ENCODE results near the gene ERC2.
"Not testable (repeated sequence)": the region's sequence is repeated elsewhere in the genome, so short reads cannot be mapped to it uniquely, and the experiment has no call there.

The ERC2 gene

DNA sequence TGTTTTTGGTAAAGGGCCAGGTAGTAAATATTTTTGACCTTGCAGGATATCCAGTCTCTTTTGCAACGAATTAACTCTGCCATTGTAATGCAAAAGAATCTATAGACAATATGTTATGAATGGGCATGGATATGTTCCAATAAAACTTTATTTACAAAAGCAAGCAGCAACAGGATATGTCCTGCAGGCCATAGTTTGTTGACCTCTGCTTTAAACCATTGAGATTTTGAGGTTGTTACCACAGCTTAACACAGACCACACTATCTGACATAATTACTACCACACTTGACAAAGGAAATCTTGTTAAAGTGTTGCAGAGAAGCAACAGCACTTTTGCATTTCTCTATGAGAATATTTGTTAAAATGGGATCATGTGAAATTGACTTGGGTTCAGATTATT is 349.3 kb downstream of the ERC2 start:
- DNase-seq, result no peak

DNA sequence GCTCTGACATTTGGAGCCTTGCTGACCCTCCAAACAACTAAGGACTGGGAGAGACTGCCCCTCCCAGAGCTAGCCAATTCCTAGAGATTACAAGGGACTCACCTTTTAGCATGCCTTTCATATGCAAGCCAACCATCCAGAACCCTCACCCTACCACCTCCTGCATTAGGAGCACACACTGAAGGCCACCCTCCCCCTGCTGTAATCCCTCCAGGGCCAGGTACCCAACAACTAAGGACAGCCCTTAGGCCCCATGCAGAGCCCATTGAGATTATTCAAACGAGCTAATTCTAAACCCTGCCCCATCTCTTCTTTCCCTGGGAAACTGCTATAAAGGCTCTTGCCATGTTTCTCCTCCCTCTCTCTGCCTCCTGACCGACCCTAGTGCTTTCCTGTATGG is 352.6 kb downstream of the ERC2 start:
- no peak for DNase-seq

DNA sequence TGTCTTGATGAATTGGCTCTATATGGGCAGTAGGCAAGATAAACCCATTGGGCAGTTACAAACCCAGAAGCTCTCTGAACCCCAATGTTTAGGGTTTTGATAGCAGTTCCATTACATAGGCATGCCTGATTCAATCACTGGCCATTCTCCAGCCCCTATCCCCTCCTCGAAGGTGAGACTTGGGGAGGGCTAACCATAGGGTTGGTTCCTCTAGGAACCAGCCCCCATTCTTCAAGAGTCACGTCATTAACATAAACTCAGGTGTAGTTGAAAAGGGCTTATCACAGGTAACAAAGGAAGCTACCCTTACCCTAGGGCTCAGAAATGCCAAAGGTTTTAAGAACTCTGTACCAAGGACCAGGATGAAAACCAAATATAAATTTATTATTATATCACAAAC is 353.1 kb downstream of the ERC2 start:
- no peak for DNase-seq

DNA sequence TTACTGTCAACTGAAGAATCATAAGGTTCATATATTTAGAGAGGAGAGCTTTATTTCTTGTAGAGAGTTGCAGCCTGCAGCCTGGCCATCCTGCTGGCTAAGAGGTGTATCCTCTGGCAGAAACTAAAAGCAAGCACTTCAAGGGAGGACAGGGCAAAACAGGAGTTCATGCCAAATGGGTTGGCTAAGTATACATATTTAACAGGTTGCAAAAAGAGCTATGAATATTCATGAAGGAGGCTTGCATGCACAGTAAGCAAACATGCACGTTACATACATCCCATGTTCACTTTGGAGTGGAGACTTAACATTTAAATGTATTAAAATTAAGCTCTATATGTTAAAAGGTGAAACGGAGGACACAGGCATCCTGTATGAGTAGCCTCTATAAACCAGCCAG is 354.4 kb downstream of the ERC2 start:
- no peak for DNase-seq

DNA sequence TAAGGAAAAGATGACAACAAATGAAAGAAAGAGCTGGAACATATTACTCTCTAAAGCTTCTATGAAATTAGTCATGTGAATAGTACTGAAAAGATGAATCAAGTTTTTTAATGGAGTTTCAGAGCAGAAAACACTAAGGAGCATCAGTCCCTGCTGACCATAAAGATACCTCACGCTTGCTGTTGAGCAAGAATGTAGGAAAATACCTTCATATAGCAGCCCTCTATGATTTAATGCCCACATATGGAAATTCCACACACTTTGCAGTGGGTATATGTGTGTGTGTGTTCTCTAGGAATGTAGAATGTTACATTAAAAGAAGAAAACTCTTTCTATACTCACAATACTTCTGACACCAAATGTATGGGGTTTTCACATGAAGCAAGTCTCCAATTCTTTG is 355.0 kb downstream of the ERC2 start:
- DNase-seq, result peak; percentile 75

DNA sequence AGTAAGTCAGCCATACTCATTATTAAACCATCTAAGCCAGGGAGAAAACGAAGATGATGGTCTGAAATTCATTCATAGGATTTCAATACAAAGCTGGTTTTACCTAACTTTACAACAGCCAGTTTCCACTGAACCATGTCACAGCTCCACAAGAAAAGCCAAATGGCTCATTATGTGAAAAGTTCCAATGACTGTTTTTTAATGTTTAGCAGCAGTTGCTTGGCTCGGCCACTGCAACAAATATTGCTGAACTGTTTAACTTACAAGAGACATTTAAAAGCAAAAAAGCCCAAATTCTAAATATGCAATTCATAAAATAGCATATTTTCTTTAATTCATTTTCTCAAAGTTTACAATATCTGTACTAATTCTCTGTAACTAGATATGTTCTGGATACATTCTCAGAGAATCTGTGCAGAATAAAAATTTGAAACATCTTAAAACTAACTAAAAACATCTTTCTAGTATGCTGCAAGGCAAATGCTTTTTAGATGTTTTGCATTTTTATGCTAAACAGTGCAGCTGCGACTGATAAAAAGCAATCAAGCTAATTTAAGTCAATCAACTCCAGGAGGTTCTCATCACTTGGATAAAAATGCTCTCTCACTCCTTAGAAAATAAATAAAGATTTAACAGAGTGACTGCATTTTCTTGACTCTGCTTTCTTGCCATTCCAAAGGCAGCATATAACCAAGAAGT is 356.5 kb downstream of the ERC2 start:
- peak; percentile 56 for DNase-seq

DNA sequence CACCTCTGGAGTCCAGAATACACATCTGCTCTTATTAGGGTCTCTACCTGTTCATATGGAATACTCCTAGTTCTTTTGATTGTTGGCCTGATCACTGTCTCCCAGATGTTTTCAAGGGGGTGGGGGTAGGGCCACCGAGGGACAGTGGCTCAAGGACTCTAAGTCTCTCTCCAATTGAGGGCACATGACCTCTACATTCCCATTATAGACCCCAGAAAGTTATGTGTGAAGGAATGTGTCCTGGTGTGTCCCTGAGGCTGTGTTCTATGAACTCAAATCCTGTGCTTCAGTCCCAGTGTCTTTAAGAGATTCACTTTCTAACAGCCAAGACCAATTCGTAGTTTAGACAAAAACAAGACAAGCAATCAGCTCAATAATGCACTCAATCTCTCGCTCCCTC is 357.4 kb downstream of the ERC2 start:
- DNase-seq, result no peak

DNA sequence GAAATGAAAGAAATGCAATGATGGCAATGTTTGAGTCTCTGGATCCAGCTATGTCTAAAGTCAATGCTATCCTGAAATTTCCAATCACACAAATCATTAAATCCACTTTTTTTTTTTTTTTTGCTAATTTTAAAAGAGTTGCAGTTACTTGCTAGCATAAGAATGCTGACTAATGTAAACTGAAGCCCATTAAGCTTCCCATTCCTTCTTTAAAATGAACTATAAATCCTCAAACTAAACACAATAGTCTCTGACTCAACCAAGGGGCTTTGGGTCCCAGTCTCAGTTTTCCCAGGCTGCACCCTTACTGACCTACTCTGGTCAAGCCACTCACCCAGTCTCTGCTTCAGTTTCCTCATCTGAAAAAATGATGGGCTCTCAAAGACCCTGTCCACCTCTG is 361.1 kb downstream of the ERC2 start:
- DNase-seq, result no peak

DNA sequence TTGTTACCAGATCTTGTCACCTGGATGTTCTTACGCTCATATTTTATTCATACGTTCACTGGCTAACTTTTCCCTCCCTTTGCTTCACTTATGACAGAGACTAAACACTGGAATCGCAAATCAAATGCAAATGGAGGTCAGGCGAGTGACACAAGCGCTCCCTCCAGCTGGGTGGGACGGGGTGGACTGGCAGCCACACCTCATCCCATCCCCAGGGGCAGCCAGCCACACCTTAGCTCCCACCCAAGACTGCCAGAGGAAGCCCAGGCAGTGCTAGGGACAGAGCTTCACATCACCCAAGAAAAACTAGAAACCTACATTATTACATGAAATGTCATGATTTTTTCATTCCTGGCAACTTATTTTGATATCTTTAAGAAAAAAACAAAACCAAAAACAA is 366.2 kb downstream of the ERC2 start:
- no peak for DNase-seq

DNA sequence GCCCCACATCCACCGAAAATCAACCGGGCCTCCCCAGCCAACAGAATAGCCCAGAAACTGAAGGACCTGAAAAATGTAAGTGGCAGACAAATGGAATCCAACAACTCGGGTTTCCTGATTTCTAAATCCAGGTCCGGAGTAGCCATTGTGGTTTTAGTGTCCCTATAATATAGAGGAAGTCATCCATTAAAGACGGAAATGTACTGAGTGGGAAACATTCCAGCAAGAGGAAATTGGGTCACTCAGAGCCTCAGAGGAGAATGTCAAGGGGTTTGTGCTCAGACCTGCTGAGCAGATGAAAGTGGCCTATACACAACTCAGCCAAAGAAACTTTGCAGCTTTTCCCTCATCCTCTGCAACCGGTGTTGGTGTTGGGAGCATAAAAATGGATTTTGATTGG is 366.7 kb downstream of the ERC2 start:
- DNase-seq, result no peak

DNA sequence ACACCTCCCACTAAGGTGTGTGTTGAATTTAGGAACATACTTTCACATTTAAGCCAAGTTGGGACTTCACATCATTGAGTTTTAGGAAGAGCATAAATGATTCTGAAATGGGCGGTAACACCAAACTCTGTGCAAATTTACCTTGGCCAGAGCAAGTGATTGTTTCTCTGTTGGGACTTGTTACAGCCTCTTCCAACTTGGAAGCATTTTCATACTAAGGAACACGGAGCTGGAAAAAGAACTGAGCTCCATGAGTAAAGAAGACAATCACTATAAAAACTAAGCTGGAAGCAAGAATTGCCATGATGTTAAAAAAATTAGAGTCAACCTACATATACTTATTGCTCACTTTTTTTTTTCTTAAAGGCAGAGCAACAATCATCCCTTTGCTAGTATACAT is 371.3 kb downstream of the ERC2 start:
- no peak for DNase-seq

DNA sequence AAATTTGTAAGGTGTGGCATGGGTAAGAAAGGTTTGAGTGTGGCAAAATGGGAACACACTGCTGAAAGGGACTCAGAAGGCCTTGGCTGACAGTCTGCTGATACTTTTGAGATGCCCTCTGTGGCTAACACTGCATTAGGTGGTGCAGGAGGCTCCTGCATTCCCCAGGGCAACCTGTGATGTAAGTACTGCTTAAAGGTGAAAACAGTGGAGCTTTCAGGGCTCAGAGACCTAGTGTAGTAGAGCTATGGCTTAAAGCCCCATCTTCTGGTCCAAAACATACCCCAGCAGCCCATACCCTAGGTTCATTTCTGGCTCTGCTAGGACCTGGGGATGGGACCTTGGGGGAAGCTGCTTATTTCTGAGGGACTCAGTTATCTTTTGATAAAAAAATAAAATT is 374.1 kb downstream of the ERC2 start:
- DNase-seq, result no peak

DNA sequence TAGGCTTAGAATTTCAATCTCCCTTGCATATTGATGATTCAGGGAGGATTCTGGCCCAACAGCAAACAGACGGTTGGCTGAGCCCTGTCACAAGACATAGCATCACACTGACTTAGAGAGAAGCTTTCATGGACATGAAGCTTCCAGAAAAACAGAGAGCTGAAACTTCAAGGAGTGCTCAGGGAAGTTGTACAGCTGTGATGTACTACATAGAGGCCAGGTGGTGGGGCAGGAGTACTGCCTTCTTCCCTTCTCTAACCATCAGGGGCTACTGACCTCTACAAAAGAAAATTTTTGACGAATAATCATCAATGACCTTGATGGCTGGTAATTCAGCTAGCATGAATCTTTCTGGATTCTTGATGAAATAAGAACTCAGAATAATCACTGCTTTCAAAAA is 378.5 kb downstream of the ERC2 start:
- no peak for DNase-seq

DNA sequence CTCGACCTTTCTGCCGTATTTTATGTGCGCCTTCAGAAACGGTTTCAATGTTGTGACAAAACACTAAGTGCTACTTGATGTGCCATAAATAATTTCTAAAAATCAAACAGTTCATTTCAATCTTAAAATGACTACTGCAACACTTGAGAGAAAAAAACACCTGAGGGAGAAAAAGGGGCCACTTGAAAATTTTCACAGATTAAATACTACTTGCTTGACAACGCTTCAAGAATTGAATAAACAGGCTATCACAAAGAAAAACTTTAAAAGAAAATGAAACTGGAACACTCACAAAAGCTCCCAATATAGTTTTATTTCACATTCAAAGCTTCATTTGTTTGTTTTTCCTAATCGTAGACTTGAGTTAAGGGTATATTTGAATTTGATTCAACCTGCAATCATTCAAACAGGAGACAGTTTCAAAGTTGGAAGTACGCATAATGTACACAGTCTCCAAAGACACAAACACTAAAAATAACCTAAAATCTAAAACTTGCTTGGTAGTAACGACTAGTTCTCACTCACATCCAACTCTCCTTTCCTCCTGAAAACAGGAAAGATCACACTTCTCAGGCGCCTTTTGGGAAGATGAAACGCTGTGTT is 380.7 kb downstream of the ERC2 start:
- DNase-seq, result no peak

DNA sequence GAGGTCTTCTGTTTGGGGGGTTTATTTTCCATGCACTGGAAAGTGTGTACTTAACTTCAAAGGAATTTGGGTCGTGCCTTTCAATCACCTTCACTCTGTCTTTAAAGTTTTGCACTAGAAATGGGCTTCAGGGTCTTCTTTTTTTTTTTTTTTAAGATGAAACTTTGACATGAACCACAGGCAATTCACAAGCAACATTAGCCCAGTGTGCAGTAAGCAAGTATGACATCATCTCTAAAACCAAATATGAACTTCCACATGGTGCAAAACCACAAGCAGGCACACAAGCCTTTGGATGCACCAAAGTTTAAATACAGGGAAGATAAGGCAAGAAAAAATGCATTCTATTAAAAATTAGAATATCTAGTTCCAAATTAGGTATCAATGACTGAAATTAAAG is 381.9 kb downstream of the ERC2 start:
- peak; percentile 77 for DNase-seq

DNA sequence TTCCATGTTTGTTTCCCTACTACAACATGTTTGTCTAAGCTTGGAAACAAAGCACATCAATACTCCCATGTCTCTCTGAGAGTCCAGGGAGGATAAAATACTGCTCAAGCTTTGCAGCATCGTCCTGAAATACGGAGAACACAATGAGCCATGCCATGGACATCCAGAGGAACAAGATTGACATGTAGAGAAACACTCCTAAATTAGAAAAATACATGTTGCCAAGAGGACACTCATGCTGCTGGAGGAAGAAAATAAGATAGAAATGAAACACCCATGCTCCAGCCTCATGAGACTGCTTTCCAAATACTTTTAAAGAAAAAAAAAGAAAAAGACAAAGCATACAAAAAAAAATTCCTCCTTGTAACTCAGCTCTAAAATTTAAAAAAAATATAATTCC is 387.0 kb downstream of the ERC2 start:
- DNase-seq, result no peak

DNA sequence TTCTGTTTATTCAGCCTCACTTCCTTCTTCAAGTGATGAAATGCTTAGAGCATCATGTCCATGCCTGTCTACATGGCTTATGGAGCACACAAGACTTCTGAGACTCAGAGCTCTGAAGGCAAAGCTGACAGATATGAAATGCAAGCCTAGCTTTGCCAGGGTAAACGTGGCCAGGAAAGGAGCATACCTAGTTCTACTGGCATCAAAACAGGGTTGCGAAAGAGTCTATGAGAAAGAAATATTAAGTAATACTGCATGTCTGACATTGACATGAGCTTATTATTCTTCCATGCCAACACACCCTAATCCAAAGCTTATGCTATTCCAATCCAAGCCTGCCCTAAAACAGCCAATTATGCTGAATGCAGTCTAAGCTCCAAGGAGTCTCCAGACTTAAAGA is 391.5 kb downstream of the ERC2 start:
- DNase-seq, result no peak

DNA sequence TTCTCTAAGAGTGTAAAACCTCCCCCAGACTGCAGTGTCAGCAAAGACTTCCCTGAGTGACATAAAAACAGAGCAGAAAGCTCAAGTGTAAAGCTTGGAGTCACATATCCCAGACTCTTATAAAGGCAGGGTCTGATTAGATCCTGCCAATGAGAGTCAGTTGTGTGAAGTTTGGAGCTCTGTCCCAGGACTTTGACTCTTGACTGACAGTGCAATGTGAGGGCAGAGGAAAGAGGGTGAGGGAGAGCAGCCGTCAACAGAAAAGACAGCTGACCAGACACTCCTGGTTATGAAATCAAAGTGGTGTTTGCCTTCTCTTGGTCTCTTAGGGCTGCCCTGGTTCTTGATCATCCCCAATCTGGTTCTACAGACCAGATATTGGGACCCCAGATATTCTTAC is 393.2 kb downstream of the ERC2 start:
- DNase-seq, result no peak

DNA sequence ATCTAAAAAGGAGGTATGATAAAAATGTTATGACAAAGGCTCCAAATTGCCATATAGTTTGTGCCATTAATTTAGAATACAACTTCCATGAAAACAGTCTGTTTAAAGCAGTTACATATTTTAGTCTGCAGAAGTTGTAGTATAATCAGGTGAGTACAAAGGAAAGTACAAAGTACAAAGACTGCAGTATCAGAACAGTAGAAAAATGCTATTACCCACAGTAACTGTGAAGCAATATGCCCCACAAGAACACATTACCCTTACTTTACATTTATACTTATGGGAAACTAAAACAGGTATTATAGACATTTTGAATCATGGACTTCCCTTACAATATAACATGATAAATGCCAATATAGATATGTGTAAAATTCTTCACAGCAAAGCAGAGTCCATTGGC is 398.5 kb downstream of the ERC2 start:
- DNase-seq, result no peak

DNA sequence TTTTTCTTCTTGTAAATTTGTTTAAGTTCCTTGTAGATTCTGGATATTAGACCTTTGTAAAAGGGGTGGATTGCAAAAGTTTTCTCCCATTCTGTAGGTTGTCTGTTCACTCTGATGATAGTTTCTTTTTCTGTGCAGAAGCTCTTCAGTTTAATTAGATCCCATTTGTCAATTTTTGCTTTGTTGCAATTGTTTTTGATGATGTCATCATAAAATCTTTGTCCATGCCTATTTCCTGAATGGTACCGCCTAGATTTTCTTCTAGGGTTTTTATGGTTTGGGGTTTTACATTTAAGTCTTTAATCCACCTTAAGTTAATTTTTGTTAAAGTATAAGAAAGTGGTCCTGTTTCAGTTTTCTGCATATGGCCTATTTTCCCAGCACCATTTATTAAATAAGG is 401.9 kb downstream of the ERC2 start:
- not testable (repeated sequence) for DNase-seq

DNA sequence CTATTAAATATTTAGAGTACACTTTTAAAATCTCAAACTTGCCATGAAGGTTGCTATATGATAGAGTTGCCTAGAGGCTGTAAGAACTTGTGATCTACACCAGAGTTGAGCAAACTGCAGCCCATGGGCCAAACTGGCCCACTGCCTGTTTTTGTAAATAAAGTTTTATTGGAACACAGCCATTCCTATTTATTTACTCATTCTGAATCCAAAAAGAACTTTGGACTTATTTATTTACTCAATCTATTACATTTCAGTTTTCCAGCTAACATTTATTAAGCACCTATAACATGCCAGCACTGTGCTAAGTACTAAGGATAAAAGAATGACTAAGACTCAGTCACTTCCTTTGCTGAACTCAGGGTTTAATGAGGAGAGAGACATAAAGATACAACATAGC is 403.6 kb downstream of the ERC2 start:
- no peak for DNase-seq

DNA sequence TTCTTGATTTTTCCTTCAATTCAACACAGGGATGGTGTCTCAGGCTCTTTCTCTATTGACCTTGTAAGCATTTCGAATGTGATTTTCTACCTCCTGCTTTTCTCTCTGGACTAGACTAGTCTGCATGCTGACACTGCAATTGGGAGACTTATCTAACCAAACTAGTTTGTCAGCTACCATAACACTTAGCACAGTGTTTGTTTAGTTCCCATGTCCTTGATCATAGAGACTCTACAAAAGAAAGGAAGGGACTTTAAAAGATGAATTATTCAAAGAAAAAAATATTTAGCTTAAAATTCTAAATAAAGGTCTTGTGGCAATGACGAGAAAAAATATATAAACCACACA is 407.0 kb downstream of the ERC2 start:
- no peak for DNase-seq

DNA sequence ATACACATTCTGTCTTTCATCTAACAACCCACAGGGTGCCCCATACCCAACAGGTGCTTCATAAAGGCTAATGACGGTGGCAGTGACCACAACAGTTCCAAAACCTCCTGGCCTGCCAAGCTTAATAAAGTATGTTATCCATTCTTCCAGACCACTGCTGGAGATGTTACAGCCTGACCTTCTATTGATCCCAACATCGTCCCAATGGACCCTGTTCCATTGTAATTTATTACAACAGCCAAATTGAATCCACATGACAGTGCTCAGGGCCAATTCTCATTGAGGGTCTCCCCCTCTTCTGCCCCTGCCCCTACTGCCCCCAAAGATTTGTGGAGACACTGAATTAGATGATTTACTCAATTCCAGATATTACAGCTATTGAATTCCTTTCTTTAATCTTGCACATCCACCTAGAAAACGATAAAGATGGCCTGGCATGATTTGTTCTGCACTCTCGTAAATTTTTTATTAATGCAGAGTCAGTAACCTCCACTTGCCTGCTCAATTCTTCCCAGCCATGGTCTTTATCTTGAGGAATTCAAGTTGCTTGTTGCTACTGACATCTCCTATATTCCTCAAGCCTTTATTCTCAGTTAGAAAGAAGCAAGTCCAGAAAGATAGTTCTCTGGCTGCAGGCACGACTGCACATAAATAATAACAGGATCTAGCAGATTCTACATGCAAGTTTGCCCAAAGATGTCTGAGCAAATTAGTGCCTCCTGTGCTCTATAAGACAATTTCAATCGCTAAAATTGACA is 407.6 kb downstream of the ERC2 start:
- DNase-seq, result no peak

DNA sequence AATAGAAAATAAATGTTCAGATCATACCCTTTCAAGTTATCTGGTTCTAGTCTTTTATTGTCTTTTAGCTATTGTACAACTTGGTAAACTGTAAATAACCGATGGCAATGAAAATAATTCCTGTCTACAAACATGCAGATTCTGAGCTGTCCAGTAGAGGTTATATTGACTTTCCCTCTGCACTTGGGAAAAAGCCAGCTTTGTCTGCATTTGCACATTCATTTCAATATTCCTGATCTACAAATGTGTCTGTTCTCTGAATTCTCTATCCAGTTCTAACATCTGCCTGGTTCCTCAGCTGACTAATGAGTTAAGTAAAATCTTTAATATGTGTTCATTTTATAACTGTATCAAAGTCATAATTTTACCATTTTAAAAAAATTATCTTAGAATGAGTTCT is 408.5 kb downstream of the ERC2 start:
- DNase-seq, result no peak

All from fibroblast of skin of abdomen (primary cell).